A673 (cell line): ENCODE results near the gene LIMS4. TPM values are rescaled to one million over a fixed set of nuclear protein-coding genes. Genes with fewer than 3 reads are reported as not detected.
"Not testable (repeated sequence)": the region's sequence is repeated elsewhere in the genome, so short reads cannot be mapped to it uniquely, and the experiment has no call there.

Source experiments
- BruUV-seq: library from RNA; stranded (reverse); fragments of 400-500 nt; replicated peaks from 2 replicates; lab custom pipeline; 2021; lab: Mats Ljungman, UMichigan
- CTCF ChIA-PET: fragments of 300-600 bp; sonication (Branson Sonifier 250); formaldehyde crosslinking; loops from one replicate; lab custom pipeline; 2022; ENCODE audit warnings: antibody characterized with exemption; lab: Charles Lee
- POLR2A ChIA-PET: fragments of 300-600 bp; sonication (Branson Sonifier 250); formaldehyde crosslinking; loops from one replicate; lab custom pipeline; 2022; ENCODE audit warnings: antibody characterized with exemption; ENCODE audit not compliant: low non-redundant PET; lab: Charles Lee
- DNase-seq: peaks from one replicate; pipeline ENCODE4 v3.0.0-alpha.2; 2015; ENCODE audit warnings: low spot score
- H3K27ac ChIP-seq: fragments of 200-600 bp; sonication (generic); 2 replicates; pipeline ENCODE4 v1.5.1; 2016; ENCODE audit warnings: mixed run types, low read depth, mild to moderate bottlenecking, mixed read lengths, antibody characterized with exemption, low read length; ENCODE audit not compliant: poor library complexity, severe bottlenecking
- H3K27me3 ChIP-seq: fragments of 200-600 bp; sonication (generic); replicated peaks from 2 replicates; pipeline ENCODE4 v1.6.1; 2017; ENCODE audit warnings: mixed run types, low read depth, mild to moderate bottlenecking, mixed read lengths, antibody characterized with exemption, low read length; ENCODE audit not compliant: insufficient read depth, poor library complexity
- H3K36me3 ChIP-seq: fragments of 200-600 bp; sonication (generic); 2 replicates; pipeline ENCODE4 v1.6.1; 2016; ENCODE audit warnings: mixed run types, mild to moderate bottlenecking, mixed read lengths, antibody characterized with exemption, low read length; ENCODE audit not compliant: insufficient read depth, poor library complexity, severe bottlenecking
- H3K4me1 ChIP-seq: fragments of 200-600 bp; sonication (generic); 2 replicates; pipeline ENCODE4 v1.6.1; 2017; ENCODE audit warnings: mixed run types, mild to moderate bottlenecking, mixed read lengths, antibody characterized with exemption, low read length; ENCODE audit not compliant: insufficient read depth, poor library complexity, severe bottlenecking
- H3K4me3 ChIP-seq: fragments of 200-600 bp; sonication (generic); 2 replicates; pipeline ENCODE4 v1.5.1; 2016; ENCODE audit warnings: low read depth, mixed run types, mild to moderate bottlenecking, mixed read lengths, low read length; ENCODE audit not compliant: poor library complexity, severe bottlenecking
- H3K9me3 ChIP-seq: fragments of 200-600 bp; sonication (generic); 2 replicates; pipeline ENCODE4 v1.6.1; 2016; ENCODE audit warnings: mixed run types, low read depth, mild to moderate bottlenecking, mixed read lengths, antibody characterized with exemption, low read length; ENCODE audit not compliant: poor library complexity, severe bottlenecking
- intact Hi-C: fragments of 100-400 bp; cut with micrococcal nuclease; formaldehyde crosslinking; loops from one replicate; pipeline ENCODE4 v1.10.0; 2022; ENCODE audit not compliant: unreplicated experiment
- total RNA-seq: library from RNA; stranded (reverse); gene quantifications from 2 replicates; pipeline ENCODE4 v1.2.3, GENCODE V29; 2021

LIMS4 gene
- total RNA-seq, 1 experiment from 2014 or later, result 0.75 TPM

- H3K27me3 ChIP-seq, DNase-seq, H3K9me3 ChIP-seq, H3K27ac ChIP-seq, H3K36me3 ChIP-seq, intact Hi-C loops, POLR2A ChIA-PET, BruUV-seq, H3K4me1 ChIP-seq, CTCF ChIA-PET, H3K4me3 ChIP-seq: not testable (repeated sequence)
These were observed 26.0 kb downstream of the LIMS4 start for GRCh38 chr2:110446644-110447043.

GRCh38 chr2:110443305-110444005 lies 29.2 kb downstream of the LIMS4 start:
- intact Hi-C loops, POLR2A ChIA-PET, DNase-seq, CTCF ChIA-PET, H3K36me3 ChIP-seq, H3K4me1 ChIP-seq, H3K27ac ChIP-seq, H3K4me3 ChIP-seq, BruUV-seq, H3K9me3 ChIP-seq, H3K27me3 ChIP-seq: not testable (repeated sequence)

GRCh38 chr2:110441905-110442304 lies 30.7 kb downstream of the LIMS4 start:
- CTCF ChIA-PET, H3K9me3 ChIP-seq, H3K36me3 ChIP-seq, POLR2A ChIA-PET, H3K4me3 ChIP-seq, H3K4me1 ChIP-seq, BruUV-seq, intact Hi-C loops, H3K27me3 ChIP-seq, H3K27ac ChIP-seq, DNase-seq: not testable (repeated sequence)

GRCh38 chr2:110434565-110434964 lies 38.1 kb downstream of the LIMS4 start:
- BruUV-seq, POLR2A ChIA-PET, intact Hi-C loops, CTCF ChIA-PET, DNase-seq, H3K9me3 ChIP-seq, H3K27me3 ChIP-seq, H3K27ac ChIP-seq, H3K36me3 ChIP-seq, H3K4me1 ChIP-seq, H3K4me3 ChIP-seq: not testable (repeated sequence)

GRCh38 chr2:110425725-110426124 lies 46.9 kb downstream of the LIMS4 start:
- CTCF ChIA-PET, H3K36me3 ChIP-seq, H3K9me3 ChIP-seq, H3K27me3 ChIP-seq, BruUV-seq, H3K4me3 ChIP-seq, H3K4me1 ChIP-seq, DNase-seq, POLR2A ChIA-PET, intact Hi-C loops, H3K27ac ChIP-seq: not testable (repeated sequence)

GRCh38 chr2:110424421-110424820 lies 48.2 kb downstream of the LIMS4 start:
- H3K27ac ChIP-seq, BruUV-seq, intact Hi-C loops, H3K4me1 ChIP-seq, POLR2A ChIA-PET, CTCF ChIA-PET, H3K4me3 ChIP-seq, H3K27me3 ChIP-seq, H3K9me3 ChIP-seq, DNase-seq, H3K36me3 ChIP-seq: not testable (repeated sequence)

GRCh38 chr2:110423574-110423962 lies 49.0 kb downstream of the LIMS4 start:
- BruUV-seq, H3K27ac ChIP-seq, POLR2A ChIA-PET, CTCF ChIA-PET, H3K27me3 ChIP-seq, H3K4me3 ChIP-seq, H3K4me1 ChIP-seq, H3K36me3 ChIP-seq, H3K9me3 ChIP-seq, intact Hi-C loops, DNase-seq: not testable (repeated sequence)
